ENCODE results near the gene RAD17.
"Not testable (repeated sequence)": the region's sequence is repeated elsewhere in the genome, so short reads cannot be mapped to it uniquely, and the experiment has no call there.

RAD17 gene

DNA sequence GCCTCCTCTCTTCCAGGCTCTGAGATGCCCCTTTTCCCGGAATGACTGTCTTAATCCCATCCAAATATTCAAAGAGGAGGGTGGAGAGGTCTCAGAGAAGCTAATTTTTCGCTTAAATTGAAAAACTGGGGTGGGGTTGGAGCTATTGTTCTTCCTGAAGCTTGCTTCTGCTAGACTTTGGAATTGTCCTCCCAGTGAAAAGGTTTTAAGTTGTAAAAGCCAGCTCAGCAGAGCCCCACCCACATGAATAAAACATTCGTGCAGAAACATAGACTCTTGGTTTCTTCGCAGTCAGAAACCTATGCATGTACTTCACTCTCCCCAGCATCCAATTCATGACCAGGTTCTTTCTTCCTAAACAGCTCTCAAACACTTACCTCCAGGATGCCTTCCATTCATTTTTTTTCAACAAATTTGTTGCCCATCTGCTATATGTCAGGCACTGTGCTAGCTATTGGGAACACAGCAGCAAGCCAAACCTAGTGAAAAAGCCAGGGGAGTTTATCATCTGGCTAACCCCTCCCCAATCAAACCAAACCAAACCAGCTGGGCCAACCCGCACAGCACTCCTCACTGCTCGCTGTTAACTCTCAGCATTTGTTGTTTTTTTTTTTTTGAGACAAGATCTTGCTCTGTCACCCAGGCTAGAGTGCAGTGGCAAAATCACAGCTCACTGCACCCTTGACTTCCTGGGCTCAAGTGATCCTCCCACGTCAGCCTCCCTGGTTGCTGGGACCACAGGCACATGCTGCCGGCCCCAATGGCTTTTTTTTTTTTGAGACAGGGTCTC, 85.0 kb downstream of the RAD17 start:
- no peak for DNase-seq (ENCODE audit: low read depth in 1 of 2, low spot score in 1 of 2)

DNA sequence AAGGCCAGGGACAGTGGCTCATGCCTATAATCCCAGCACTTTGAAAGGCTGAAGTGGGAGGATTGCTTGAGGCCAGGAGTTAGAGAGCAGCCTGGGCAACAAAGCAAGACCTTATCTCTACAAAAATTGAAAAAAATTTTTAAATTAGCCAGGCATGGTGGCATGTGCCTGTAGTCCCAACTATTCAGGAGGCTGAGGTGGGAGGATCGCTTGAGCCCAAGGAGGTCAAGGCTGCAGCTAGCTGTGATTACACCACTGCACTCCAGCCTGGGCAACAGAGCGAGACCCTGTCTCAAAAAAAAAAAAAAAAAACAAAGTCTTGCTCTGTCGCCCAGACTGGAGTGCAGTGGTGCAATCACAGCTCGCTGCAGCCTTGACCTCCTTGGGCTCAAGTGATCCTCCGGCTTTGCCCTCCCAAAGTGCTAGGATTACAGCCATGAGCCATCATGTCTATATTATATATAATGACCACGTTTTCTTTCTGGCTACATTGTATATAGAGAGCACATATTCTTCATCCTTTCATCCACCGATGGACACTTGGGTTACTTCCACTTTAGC, 85.9 kb downstream of the RAD17 start:
- not testable (repeated sequence) for DNase-seq (ENCODE audit: low read depth in 1 of 2, low spot score in 1 of 2)

DNA sequence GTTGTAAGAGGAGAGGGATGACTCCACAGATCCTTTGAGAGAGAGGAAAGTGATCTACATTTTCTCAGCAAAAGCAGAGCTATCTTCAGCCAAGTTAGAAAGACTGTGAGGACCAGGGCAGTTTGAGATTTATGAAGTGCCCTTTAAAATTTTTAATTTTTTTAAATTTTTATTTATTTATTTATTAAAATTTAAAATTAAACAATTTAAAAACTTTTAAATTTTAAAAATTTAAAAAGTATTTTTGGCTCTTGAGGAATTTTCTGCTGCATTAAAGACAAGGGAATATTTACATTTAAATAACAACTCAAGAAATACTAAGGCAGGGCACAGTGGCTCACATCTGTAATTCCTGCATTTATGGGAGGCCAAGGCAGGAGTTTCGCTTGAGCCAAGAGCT, 92.6 kb downstream of the RAD17 start:
- no peak for DNase-seq (ENCODE audit: low read depth in 1 of 2, low spot score in 1 of 2)

Data from stimulated activated CD4-positive, alpha-beta T cell treated with anti-CD3 and anti-CD28 coated beads, Interleukin-15, amount 100 ng/mL, for 1 hour (primary cell).